Neural progenitor cell (in vitro differentiated cells): ENCODE results near the gene TMPRSS13. TPM values are rescaled to one million over a fixed set of nuclear protein-coding genes. Genes with fewer than 3 reads are reported as not detected.
A peak's percentile ranks its signal among the peaks of the same experiment; 100 is the strongest.

Experiments
- DNase-seq: peaks from one replicate; pipeline ENCODE4 v3.0.0-alpha.2; 2016; ENCODE audit warnings: low spot score
- H2AFZ ChIP-seq: fragments of 200-600 bp; sonication (generic); replicated peaks from 2 replicates; pipeline ENCODE4 v1.6.1; 2016; ENCODE audit warnings: antibody characterized with exemption
- H3F3A ChIP-seq: fragments of 200-600 bp; sonication (generic); 2 replicates; pipeline ENCODE4 v1.6.1; 2016; ENCODE audit warnings: antibody characterized with exemption, low read depth
- H3K27ac ChIP-seq: fragments of 200-600 bp; sonication (generic); 2 replicates; pipeline ENCODE4 v1.5.1; 2016; ENCODE audit warnings: mild to moderate bottlenecking
- H3K27me3 ChIP-seq: fragments of 200-600 bp; sonication (generic); 2 replicates; pipeline ENCODE4 v1.6.1; 2016; ENCODE audit warnings: mild to moderate bottlenecking, moderate library complexity
- H3K36me3 ChIP-seq: fragments of 200-600 bp; sonication (generic); 2 replicates; pipeline ENCODE4 v1.5.1; 2016
- H3K4me1 ChIP-seq: fragments of 200-600 bp; sonication (generic); 2 replicates; pipeline ENCODE4 v1.6.1; 2016; ENCODE audit warnings: mixed run types
- H3K4me2 ChIP-seq: fragments of 200-600 bp; sonication (generic); 2 replicates; pipeline ENCODE4 v1.6.1; 2016
- H3K4me3 ChIP-seq: fragments of 200-600 bp; sonication (generic); 2 replicates; pipeline ENCODE4 v1.5.1; 2016
- H3K79me2 ChIP-seq: fragments of 200-600 bp; sonication (generic); 2 replicates; pipeline ENCODE4 v1.6.1; 2016; ENCODE audit warnings: low read depth
- H3K9ac ChIP-seq: fragments of 200-600 bp; sonication (generic); 2 replicates; pipeline ENCODE4 v1.6.1; 2016
- H3K9me3 ChIP-seq: fragments of 200-600 bp; sonication (generic); 2 replicates; pipeline ENCODE4 v1.5.1; 2016; ENCODE audit warnings: low read depth
- H4K20me1 ChIP-seq: fragments of 200-600 bp; sonication (generic); 2 replicates; pipeline ENCODE4 v1.6.1; 2016; ENCODE audit warnings: low read depth
- H3K27ac Mint-ChIP-seq: 3 replicates; pipeline ENCODE4 v1.8.0; 2021; ENCODE audit warnings: mixed read lengths
- H3K27me3 Mint-ChIP-seq: 2 replicates; pipeline ENCODE4 v1.8.0; 2022; ENCODE audit warnings: low read depth, mild to moderate bottlenecking, inconsistent platforms, moderate library complexity, mixed read lengths; ENCODE audit not compliant: insufficient read depth
- H3K36me3 Mint-ChIP-seq: 3 replicates; pipeline ENCODE4 v1.8.0; 2021; ENCODE audit warnings: mixed read lengths
- H3K4me1 Mint-ChIP-seq: 3 replicates; pipeline ENCODE4 v1.8.0; 2021; ENCODE audit warnings: mixed read lengths
- H3K4me3 Mint-ChIP-seq: 3 replicates; pipeline ENCODE4 v1.8.0; 2021; ENCODE audit warnings: mild to moderate bottlenecking, moderate library complexity, mixed read lengths
- H3K9me3 Mint-ChIP-seq: 3 replicates; pipeline ENCODE4 v1.8.0; 2020; ENCODE audit warnings: mixed read lengths
- EZH2 ChIP-seq: fragments of 200-600 bp; sonication (generic); IDR thresholded peaks from 2 replicates; pipeline ENCODE4 v1.6.1; 2017; ENCODE audit warnings: antibody characterized with exemption, mild to moderate bottlenecking, moderate library complexity
- EZH2phosphoT487 ChIP-seq: fragments of 200-600 bp; sonication (generic); IDR thresholded peaks from 2 replicates; pipeline ENCODE4 v1.6.1; 2017; ENCODE audit warnings: antibody characterized with exemption
- total RNA-seq: library from RNA; depleted of rRNA; stranded (reverse); fragments of >200 nt; gene quantifications from 2 replicates; pipeline ENCODE4 v1.2.3, GENCODE V29; 2015; ENCODE audit warnings: low replicate concordance
- TF ChIP-seq, protein P1 (sequence below): fragments of 200-600 bp; sonication (generic); IDR thresholded peaks from 2 replicates; pipeline ENCODE4 v1.5.1; 2017; ENCODE audit warnings: antibody characterized with exemption, mild to moderate bottlenecking

The TMPRSS13 gene
- total RNA-seq, 1 donor from 2014 or later = not detected

DNA sequence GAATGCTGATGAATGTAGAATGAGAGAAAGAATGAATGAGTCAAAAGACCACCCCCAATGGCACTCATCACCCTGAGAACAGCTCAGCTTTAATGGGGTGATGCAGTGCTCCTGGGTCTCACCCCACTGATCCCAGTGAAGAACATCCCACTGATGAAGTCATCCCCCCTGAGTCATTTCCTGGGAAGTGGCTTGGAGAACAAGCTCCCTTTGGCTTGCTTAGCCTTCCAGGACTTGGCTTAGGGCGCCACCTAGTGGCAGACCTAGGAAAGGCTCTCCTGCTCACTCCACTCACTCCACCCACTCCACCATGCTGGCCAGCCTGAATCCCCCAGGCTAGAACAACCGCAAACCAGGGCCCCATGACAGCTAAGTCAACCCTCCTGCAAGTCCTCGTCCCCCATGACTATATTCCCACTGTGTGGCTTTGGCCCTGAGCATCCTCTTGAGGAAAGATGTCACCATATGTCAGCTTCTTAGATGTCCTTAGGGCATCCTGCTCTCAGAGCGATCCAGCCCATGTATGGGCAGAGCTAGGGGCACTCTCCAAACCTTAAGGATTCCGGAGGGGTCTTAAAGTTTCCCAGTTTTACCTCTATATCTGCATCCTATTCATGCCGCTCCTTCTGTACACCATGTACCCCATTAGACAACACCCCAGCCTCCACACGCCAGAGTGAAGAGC lies 17.8 kb upstream of the TMPRSS13 start:
- no peaks in the 10 kb centered on the region for H3F3A ChIP-seq
- H2AFZ ChIP-seq = no peak overlapping the region
- no peak overlapping the region for H3K4me2 ChIP-seq
- H3K36me3 ChIP-seq = no peaks in the 10 kb centered on the region
- no peaks in the 10 kb centered on the region for H3K4me1 Mint-ChIP-seq
- no peak overlapping the region for H3K4me3 ChIP-seq
- no peak overlapping the region for H3K9ac ChIP-seq
- H3K9me3 Mint-ChIP-seq = peaks cover 5% of the 10 kb centered on the region
- peaks cover 6% of the 10 kb centered on the region for H3K27me3 Mint-ChIP-seq
- no peak overlapping the region for H3K27ac ChIP-seq
- H3K27ac Mint-ChIP-seq = no peak overlapping the region
- peak; percentile 90 for DNase-seq
- no peaks in the 10 kb centered on the region for H3K36me3 Mint-ChIP-seq
- H3K9me3 ChIP-seq = no peaks in the 10 kb centered on the region
- H3K4me1 ChIP-seq = no peaks in the 10 kb centered on the region
- no peaks in the 10 kb centered on the region for H3K27me3 ChIP-seq
- no peaks in the 10 kb centered on the region for H3K79me2 ChIP-seq
- peak overlapping the region; percentile 22 for H3K4me3 Mint-ChIP-seq
- H4K20me1 ChIP-seq = no peaks in the 10 kb centered on the region
- TF ChIP-seq, protein P1, sequence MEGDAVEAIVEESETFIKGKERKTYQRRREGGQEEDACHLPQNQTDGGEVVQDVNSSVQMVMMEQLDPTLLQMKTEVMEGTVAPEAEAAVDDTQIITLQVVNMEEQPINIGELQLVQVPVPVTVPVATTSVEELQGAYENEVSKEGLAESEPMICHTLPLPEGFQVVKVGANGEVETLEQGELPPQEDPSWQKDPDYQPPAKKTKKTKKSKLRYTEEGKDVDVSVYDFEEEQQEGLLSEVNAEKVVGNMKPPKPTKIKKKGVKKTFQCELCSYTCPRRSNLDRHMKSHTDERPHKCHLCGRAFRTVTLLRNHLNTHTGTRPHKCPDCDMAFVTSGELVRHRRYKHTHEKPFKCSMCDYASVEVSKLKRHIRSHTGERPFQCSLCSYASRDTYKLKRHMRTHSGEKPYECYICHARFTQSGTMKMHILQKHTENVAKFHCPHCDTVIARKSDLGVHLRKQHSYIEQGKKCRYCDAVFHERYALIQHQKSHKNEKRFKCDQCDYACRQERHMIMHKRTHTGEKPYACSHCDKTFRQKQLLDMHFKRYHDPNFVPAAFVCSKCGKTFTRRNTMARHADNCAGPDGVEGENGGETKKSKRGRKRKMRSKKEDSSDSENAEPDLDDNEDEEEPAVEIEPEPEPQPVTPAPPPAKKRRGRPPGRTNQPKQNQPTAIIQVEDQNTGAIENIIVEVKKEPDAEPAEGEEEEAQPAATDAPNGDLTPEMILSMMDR = peak; percentile 96
- no peak for TF ChIP-seq EZH2

DNA sequence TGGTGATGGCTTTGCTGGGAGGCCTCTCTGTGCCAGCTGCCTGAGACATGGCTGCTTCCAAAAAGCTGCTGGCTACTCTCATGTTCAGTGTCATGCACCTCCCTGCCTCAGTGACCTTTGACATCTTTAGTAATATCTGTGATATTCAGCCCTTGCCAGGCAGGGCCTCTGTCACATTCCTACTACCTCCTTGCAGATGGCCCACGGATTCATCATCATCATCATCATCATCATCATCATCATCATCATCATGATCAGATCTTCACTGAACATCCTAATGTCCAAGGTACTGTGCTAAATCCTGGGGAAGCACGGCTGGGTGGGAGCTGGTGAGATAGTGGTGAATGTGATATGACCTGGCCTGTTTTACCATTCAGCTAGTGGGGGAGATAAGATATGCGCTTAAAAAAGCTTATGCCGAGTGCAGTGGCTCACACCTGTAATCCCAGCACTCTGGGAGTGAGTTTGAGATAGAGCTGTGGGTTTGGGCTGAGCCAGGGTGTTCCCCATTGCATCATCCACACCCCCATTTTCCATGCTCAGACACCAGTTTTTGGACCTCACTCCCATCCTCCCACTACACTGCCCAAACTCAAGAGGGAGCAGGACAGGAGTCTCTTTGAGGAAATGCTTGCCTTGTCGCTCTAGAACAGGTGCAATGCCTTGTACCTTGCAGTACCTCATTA lies 17.1 kb upstream of the TMPRSS13 start:
- H2AFZ ChIP-seq = no peak overlapping the region
- TF ChIP-seq EZH2phosphoT487 (no peak), EZH2 (no peak)
- TF ChIP-seq, protein P1 = no peak
- Mint-ChIP-seq H3K27ac (no peak overlapping the region), H3K36me3 (no peaks in the 10 kb centered on the region), H3K4me1 (no peaks in the 10 kb centered on the region), H3K9me3 (peaks cover 6% of the 10 kb centered on the region), H3K4me3 (no peak overlapping the region), H3K27me3 (peaks cover 6% of the 10 kb centered on the region)
- DNase-seq = no peak
- no peaks in the 10 kb centered on the region for H3K4me1 ChIP-seq
- no peaks in the 10 kb centered on the region for H3K36me3 ChIP-seq
- H3K27ac ChIP-seq = no peak overlapping the region
- no peak overlapping the region for H3K4me3 ChIP-seq
- no peaks in the 10 kb centered on the region for H3F3A ChIP-seq
- H3K9me3 ChIP-seq = no peaks in the 10 kb centered on the region
- H4K20me1 ChIP-seq = no peaks in the 10 kb centered on the region
- H3K27me3 ChIP-seq = no peaks in the 10 kb centered on the region
- H3K9ac ChIP-seq = no peak overlapping the region
- no peak overlapping the region for H3K4me2 ChIP-seq
- H3K79me2 ChIP-seq = no peaks in the 10 kb centered on the region

DNA sequence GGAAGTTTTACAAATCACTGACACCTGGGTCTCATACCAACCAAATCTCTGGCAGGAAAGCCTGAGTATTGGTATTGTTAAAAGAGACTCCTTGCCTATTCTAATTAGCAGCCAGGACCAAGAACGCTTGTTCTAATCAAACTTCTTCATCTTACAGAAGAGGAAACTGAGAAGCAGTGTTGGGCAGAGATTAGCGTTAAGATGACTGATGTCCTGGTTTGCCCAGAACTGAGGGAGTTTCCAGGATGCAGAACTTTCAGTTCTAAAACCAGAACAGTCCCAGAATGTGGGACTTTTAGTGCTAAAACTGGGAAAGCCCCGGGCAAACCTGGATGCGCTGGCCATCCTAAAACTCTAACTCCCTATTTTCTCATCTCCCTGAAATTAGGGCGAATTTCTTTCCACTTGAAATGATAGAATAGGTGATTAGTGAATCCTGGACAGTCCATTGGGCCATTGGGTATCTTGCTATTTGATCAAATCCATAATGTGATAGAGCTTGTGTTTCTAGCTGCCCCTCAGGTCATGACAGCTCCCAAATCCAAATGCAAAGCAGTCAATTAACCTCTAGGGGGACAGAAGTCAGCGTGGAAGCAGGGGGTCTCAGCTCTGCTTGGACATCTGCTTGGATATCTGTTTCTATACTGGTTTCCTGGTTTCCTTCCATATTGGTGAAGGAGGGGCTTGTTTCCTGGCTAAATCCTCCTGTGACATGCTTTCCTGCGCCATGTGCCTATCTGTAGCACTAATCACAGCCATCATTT lies 16.0 kb upstream of the TMPRSS13 start:
- Mint-ChIP-seq H3K36me3 (no peaks in the 10 kb centered on the region), H3K4me1 (no peaks in the 10 kb centered on the region), H3K9me3 (peaks cover 6% of the 10 kb centered on the region), H3K27me3 (peaks cover 6% of the 10 kb centered on the region), H3K4me3 (no peak overlapping the region), H3K27ac (no peak overlapping the region)
- DNase-seq = peak; percentile 53
- Histone ChIP-seq H3K79me2 (no peaks in the 10 kb centered on the region), H3K4me1 (no peaks in the 10 kb centered on the region), H3K27me3 (no peaks in the 10 kb centered on the region), H3K9ac (no peak overlapping the region), H3K4me2 (no peak overlapping the region), H3K4me3 (no peak overlapping the region), H3F3A (no peaks in the 10 kb centered on the region), H3K36me3 (no peaks in the 10 kb centered on the region), H3K27ac (no peak overlapping the region), H4K20me1 (no peaks in the 10 kb centered on the region), H2AFZ (no peak overlapping the region), H3K9me3 (no peaks in the 10 kb centered on the region)
- TF ChIP-seq, protein P1 = peak; percentile 49
- no peak for TF ChIP-seq EZH2
